Retinal pigment epithelial cell (primary cell): ENCODE results near the gene OBSL1.

Experiments
- DNase-seq: peaks from one replicate; pipeline ENCODE4 v3.0.0-alpha.2; 2010; ENCODE audit warnings: low read depth
- H3K4me3 ChIP-seq: 2 replicates; pipeline ENCODE4 v1.5.1; 2011; ENCODE audit warnings: mild to moderate bottlenecking, low read length, control low read depth, moderate library complexity
- CTCF ChIP-seq: conservative IDR thresholded peaks from 2 replicates; pipeline ENCODE4 v1.5.1; 2011; ENCODE audit warnings: low read depth, low read length, control low read depth, inconsistent platforms

OBSL1 gene

GRCh38 chr2:219527472-219527871 lies 43.9 kb downstream of the OBSL1 start:
- no peak overlapping the region for H3K4me3 ChIP-seq
- no peak for TF ChIP-seq CTCF
- no peak for DNase-seq

- TF ChIP-seq CTCF = no peak
- DNase-seq = no peak
- H3K4me3 ChIP-seq = no peak overlapping the region
These were observed 44.3 kb downstream of the OBSL1 start for GRCh38 chr2:219527076-219527394.

- no peak overlapping the region for H3K4me3 ChIP-seq
- no peak for TF ChIP-seq CTCF
- DNase-seq = no peak
These were observed 44.8 kb downstream of the OBSL1 start for GRCh38 chr2:219526320-219527075.

DNA sequence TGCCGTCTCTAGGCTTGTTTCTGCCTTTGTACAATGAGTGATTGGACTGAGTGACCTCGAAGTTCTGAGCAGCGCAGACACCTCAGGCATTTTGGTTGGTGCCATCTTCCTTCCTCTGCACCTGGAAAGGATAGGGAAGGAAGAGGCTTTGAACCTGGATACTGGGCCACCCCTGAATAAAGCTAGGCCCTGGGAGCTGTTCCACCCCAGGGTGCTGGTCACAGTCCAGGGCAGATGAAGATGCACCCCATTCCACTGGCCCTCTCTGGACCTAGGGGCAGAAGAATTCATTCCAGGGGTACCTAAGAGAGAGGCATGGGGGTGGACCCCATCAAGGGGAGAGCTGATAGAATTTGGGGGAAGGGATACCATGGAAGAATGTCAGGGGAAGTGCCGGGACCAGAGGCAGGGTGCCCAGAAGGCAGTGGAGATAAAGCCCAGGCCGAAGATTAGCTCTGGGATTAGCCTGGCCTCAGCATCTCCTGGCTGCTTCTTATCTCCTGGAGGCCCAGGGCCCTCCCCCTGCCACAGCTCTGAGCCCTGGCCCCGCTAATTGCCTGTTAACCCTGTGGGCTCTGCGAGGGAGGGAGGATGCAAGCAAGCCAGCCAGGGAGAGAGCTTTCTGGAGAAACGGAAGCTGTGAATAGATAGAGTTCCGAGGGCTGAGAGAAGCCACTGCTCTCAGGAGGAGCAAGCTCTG lies 45.7 kb downstream of the OBSL1 start:
- no peak for TF ChIP-seq CTCF
- no peak for DNase-seq
- H3K4me3 ChIP-seq = no peak overlapping the region

DNA sequence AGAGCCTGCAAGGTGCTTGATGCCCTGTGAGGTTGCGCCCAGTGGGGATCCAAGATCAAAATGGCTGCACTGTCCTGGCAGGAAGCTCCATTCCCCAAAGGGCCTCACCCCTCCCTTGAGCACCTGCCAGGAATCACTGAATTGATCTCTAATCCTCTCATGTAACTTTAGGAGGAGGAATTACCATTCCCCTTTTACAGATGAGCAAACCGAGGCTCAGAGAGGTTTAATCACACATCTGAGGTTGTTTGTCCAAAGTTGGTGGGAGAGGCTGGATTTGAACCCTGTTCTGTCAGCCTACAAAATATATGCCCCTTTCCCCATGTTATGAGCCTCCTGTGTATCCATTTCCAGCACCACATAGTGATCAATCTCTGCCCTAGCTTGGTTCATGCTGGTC lies 46.5 kb downstream of the OBSL1 start:
- DNase-seq = no peak

GRCh38 chr2:219523031-219523671 lies 48.2 kb downstream of the OBSL1 start:
- H3K4me3 ChIP-seq = no peak overlapping the region
- DNase-seq = no peak

More for the DNA sequence above, 46.5 kb downstream of the OBSL1 start:
- no peak for TF ChIP-seq CTCF
- H3K4me3 ChIP-seq = no peak overlapping the region

More at GRCh38 chr2:219523031-219523671, 48.2 kb downstream of the OBSL1 start:
- TF ChIP-seq CTCF = peak; percentile 28
